Ureter (tissue), 1 donor: ENCODE data around the gene INSIG1. TPM values are rescaled to one million over a fixed set of nuclear protein-coding genes. Genes with fewer than 3 reads are reported as not detected.

Experiments
- DNase-seq: peaks from one replicate; pipeline ENCODE4 v3.0.0-alpha.2; 2020; ENCODE audit warnings: low spot score
- total RNA-seq: library from RNA; stranded (reverse); gene quantifications from one replicate; pipeline ENCODE4 v1.2.4, GENCODE V29; 2023
- donor health status: DM: yes; HTN: yes; CAD: no.

Gene INSIG1
- total RNA-seq, 1 donor from 2014 or later = 41.6 TPM

GRCh38 chr7:155349601-155350331 lies 52.1 kb downstream of the INSIG1 start:
- DNase-seq = no peak

GRCh38 chr7:155351120-155351870 lies 53.6 kb downstream of the INSIG1 start:
- no peak for DNase-seq

DNA sequence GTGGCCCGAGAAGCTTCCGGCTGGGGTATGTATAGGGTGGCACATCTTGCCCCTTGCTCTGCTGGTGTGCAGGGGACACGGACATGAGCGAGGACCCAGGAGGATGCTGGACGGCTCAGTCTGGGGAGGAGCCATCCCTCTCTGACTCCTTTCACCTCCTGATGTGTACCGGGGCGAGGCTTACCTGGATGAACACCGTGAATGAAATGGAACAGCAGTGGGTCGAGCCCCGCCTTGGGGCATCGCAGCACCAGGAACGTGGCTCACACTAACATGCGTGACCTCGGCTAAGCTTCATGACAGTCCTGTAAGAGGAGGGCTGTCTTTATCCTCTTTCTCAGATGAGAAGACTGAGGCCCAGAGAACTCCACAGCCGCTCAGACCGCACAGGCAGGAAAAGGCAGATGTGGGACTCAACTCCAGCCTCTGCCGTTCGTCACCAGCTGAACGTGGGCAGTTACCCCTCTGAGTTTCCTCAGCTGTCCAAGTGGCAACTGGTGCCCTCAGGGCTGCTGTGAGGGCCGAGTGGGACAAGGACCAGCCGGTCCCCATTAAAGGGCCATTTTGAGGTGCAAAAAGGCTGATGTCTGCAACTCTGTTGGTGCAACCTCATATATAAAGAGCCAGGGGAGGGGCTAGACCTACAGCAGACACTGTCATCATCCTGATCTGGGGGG lies 54.5 kb downstream of the INSIG1 start:
- no peak for DNase-seq

GRCh38 chr7:155352753-155353115 lies 55.1 kb downstream of the INSIG1 start:
- DNase-seq = no peak

DNA sequence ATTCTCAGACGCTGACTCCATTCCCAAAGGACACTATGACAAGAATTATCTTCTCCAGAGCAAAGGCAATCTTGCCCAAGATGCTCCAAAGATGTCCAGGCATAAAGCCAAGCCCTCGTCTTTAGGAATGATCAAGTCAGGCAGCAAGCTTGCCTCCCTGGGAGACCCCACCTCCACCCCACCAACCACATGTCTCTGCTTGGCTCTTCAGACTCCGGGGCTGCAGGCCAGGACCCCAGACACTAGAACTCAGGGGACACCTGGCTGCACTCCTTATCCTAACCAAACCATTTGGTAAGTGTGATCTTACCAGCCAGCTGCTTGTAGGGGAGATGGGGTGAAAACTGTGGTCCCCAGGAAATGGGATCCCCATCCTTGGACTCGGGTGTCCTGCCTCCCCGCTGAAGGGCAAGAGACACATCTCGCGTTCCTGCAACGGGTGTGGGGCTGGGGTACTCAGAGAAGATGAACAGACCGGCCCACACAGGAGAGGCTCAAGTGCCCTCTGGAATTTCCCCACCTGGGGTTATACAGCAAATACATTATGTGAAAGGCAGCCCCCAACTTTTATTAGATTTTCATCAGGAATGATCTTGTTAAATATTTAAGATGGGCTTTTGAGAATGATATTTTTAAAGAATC lies 55.7 kb downstream of the INSIG1 start:
- DNase-seq = no peak

GRCh38 chr7:155354371-155355048 lies 56.8 kb downstream of the INSIG1 start:
- no peak for DNase-seq

GRCh38 chr7:155355176-155355575 lies 57.5 kb downstream of the INSIG1 start:
- no peak for DNase-seq

- DNase-seq = no peak
Measured at GRCh38 chr7:155355745-155356144, 58.1 kb downstream of the INSIG1 start.

GRCh38 chr7:155356323-155357105 lies 58.8 kb downstream of the INSIG1 start:
- no peak for DNase-seq

- no peak for DNase-seq
Measured at GRCh38 chr7:155357573-155358041, 59.9 kb downstream of the INSIG1 start.

- DNase-seq = no peak
Measured at GRCh38 chr7:155358066-155358947, 60.6 kb downstream of the INSIG1 start.

GRCh38 chr7:155358948-155359712 lies 61.5 kb downstream of the INSIG1 start:
- no peak for DNase-seq

Other genes starting within 250 kb of the INSIG1 start
- not detected for gene HTR5A, start 227.6 kb upstream of the INSIG1 start, total RNA-seq
- gene EN2, start 160.3 kb downstream of the INSIG1 start, total RNA-seq = not detected
- gene CNPY1, start 248.7 kb downstream of the INSIG1 start, total RNA-seq = not detected